Epidermal melanocyte (primary cell): ENCODE data around the gene FAM186B.

Source experiments
- DNase-seq: peaks from one replicate; pipeline ENCODE4 v3.0.0; 2011; ENCODE audit warnings: low spot score; ENCODE audit not compliant: insufficient read length

The FAM186B gene

DNA sequence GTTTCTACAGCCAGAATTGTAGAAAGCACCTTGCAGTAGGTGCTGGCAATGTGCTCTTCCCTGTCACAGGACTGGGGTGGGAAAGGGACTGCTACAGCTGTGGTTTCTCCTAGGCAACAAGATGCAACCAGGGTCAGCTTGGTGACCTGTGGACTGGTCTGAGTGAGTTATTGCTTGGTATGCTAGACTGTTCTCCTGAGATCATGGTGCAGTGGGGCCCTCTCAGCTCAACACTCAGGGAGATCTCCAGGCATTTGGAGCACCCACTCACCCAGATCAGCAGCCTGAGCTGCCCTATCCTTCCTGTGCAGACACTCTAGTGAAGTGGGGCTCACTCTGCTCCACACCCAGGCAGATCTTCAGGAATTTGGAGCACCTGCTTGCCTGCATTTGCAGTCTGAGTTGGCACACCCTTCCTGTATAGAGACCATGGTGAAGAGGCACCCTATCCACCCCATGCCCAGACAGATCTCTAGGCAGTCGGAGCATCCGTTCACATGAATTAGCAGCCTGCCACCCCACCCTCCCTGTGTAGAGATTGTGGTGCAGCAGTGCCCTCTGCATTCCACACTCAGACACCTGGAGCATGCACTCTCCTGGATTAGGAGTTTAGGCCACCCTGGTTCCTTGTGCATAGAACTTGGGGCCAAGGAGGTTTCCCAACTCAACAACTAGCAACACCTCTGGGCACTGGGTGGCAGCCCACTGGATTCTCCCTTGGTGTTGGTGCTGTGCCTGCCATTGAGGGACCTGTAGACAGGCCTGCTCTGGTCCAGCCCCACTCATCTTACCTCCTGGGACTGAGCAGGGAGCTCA, 3.8 kb upstream of the FAM186B start:
- no peak for DNase-seq

DNA sequence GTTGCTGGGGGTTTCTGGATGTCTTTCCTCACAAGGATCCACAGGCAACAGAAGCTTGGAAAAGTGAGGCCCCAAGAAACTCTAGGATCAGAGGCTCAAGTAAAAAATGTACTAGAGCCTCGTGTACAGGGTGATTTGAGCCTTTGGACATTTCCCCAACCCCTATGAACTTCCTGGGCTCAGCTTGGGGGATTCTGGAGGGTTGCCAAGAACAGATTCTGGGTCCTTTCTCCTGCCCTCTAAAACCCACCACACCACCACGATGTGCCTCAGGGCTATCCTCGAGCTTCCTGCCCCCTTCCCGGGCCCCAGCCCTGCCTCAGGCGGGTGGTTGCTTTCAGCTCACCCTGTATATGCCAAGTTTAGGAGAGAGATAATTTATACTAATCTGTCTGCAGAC, 583 bp downstream of the FAM186B start:
- DNase-seq: no peak

DNA sequence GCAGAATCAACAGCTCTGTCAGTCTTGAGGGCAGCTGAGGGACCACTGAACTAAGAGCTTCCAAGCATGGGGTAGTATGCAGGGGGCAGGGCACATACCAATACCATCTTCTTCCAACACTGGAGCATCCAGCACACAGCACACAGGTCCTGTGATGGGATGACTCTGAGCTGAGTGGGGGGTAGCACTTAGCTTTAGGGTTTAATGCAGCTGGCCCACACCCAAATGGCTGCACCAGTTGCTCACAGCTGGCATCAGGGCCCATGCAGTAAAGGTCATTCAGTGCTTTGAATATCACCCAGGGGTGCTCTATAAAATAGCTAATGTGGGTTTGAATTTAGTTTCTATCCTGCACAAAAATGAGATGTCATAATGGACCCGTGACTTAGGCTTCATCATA, 1.7 kb downstream of the FAM186B start:
- no peak for DNase-seq

DNA sequence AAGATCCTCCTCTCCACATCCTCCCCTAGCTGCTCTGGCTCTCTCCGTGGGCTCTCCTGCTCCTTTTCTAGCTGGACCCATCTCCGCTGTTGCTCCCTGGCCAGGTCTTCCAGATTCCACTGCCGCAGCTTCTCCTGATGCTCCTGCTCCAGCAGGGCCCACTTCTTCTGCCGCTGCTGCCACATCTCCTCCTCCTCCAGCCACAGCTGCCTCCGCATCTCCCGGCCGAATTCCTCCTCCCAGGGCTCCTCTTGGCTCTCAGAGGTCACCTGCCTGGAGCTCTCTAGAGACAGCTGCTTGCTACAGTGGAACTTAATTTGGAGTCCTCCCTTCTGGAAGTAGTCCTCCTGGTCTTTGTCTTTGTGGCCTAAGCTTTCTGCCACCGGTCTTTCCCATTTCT, 5.5 kb downstream of the FAM186B start:
- no peak for DNase-seq

DNA sequence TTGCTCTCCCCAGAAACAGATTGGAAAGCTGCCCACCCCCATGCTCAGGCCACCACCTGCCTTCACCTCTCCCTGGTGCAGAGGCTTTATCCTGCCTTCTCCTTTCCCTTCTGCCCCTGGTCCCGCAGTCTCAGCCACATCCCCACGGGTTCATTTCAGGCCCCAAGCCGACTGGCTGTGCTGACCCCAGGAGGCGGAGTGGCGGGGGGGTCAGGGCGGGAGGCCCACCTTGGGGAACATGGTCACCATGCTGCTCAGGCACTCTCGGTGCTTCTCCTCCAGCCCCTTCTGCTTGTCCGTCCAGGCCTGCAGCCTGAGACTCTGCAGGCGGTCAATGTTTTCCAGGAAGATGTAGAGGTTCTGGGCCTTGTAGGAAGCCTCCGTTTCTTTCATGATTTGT, 6.9 kb downstream of the FAM186B start:
- DNase-seq: no peak

DNA sequence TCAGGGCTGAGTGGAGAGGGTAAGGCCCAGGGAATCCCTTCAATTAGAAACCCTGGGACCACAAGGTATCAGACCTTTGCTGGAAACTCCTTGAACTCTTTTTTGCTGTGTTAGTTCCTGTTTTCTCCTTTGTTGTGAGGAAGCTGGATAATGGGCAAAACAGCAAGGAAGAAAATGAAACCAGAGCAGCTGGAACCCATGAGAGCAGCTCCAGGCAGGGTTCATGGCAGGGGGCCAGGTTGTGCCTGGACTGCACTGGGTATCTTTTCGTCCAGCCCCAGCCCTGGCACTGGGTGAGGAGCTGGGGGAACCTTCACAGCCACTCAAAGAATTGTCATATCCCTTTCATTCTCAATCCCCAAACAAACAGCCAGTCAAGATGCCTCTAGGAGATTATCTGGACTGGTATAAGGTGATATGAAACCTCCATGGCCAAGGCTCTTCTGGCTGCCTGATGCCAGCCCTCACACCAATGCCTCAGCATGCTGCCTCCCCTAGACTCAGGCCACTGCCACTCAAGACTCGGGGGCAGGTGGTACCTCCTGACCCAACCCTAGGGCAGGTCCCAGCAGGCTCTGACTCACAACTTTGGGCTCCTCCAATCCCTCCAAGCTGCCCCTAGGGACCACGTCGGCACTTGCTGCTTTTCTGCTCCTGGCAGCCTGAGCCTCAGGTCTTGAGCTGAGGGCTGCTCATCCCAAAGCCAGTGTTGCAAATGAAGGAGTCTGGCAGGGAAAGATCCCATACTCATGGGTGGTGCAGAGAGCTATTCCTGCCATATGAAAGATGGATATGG, 16.5 kb downstream of the FAM186B start:
- no peak for DNase-seq

DNA sequence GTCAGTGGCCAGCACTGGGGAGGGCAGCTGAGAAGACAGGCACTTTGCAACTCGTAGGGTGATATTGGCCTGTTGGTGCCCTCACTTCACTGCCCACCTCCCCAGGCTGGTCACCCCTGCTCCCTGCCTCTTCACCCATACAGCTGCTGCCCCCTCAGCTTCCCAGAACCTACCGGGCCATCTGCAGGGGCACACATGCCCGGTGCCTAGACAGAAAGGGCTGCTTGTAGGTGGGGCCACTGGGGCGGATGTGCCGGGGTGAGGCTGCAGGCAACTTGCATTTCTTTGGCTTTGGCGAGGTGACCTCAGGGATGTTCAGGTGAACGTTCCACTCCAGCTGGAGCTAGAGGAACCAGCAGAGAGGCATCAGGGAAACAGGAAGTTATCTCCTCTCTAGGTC, 17.2 kb downstream of the FAM186B start:
- DNase-seq: no peak

DNA sequence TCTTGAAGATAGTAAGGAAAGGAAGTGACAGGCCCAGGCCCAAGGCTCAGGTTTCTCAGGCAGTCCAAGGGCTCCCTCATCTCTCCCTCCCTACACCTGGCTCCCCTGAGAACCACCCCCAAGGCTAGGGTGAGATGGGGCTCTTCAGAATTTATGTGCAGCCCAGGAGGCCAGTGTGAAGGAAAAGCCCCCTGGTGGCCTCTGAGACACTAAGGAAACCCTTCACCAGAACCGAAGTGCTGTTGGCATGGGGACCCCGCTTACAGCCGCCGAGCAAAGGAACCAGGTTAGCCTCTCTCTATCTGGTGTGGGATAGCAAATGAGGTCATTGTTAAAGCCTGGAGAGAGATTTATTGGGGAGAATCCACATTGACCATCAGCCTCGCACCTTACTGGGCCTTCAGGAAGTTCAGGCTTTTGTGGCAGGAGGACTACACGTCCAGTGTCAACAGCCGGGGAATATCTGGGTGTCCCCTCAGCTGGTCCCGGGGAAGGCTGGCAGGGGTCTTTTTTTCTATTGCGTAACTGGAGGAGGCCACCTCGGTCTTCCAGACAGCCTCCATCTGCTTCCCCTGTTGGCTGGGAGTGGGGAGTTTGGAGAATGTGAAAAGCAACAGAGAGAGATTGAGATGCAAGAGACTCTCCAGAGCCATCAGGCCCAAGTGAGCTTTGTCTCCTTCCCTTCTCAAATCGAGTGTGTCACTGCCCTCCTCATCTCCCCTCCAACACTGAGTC, 18.1 kb downstream of the FAM186B start:
- no peak for DNase-seq

DNA sequence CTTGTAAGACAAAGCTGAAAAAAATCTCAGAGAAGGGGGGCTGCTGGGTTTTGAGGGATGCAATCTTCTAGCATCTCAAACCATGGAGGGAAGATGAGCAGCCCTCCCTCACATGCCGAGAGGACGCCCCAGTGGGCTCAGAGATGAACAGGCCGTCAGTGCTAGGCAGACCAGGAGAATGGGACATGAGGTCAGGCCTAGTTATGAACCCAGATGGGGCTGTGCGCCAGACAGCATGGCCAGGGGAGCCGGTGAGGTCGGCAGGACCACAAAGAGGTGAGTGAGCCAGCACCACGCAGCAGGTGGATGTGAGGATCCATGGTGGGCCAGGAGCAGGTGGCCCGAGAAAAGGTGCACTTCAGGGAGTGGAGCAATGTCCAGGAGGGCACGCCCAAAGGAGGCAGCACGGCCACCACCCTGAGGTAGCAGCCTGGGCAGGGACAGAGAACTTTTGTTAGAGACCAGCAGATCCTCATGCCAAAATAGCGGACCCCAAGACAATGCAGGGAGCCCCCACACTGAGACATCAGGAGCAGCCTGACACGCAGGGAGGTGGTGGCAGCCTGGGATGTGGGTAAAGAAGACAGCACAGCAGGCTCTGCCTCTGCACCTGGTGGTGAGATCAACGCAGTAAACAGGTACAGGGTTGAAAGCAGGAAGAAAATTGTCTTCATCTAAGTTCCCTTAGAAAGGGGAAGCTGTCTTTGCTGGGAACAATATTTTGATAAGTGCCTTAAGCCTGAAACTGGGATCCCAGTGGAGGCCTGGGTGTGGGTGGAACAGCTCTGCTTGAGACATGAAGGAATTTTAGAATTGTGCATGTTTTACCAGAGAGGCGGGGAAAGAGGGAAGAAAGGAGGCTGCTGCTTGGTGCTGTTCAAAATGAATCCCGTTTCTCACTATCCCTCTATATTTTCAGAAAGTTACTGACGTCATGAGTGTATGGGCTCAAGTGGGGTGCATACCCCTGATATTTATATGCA, 19.7 kb downstream of the FAM186B start:
- DNase-seq: no peak

DNA sequence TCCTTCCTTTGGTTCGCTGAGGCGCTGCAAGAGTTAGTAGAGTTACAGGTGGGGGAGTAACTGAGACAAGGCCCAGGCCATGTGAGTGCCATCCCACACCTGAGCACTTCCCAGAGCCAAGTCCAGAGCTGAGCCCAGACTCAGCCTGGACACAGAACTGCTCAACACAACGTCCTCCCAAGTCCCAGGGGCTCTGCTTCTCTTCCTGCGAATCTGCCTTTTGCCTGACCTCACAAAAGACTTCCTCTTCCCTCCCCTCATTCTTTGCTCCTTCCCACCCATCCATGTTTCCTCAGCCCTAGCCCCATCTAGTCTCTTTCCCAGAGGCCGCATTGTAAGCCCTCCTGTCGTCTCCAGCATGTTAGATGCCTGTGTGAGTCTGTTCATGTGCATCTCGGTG, 20.8 kb downstream of the FAM186B start:
- DNase-seq: no peak

DNA sequence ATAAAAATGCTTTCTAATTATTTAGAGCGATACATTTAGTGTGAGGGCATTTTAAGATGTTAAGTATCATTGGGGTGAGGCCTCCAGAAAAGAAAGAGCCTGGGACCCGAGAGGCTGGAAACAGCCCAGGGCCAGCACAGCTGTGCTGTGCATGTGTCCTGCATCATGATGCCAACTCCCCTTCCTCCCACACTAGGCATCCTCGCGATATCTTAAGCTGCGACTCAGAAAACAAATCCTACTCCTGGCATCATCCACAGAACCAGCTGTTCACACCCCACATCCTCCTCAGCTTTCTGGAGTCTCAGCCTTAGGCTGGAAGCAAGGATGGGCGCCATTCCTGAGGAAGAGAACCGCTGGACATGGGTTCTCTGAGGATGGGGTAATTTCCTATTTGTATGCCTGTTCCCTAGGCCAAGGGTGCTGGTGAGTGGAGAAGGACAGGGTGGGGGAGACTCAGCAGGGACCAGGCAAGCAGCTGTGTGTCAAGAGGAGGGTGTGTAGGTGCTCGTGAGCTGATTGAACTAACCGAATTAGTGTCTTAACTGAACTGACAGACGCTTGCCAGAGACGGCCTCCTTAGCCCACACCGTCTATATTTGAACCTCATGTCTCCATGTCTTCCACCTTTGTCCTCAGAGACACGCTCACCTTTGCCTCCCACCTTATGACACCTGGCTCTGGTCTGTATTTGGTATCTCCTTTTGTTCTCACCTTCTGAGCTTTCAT, 21.9 kb downstream of the FAM186B start:
- DNase-seq: no peak

DNA sequence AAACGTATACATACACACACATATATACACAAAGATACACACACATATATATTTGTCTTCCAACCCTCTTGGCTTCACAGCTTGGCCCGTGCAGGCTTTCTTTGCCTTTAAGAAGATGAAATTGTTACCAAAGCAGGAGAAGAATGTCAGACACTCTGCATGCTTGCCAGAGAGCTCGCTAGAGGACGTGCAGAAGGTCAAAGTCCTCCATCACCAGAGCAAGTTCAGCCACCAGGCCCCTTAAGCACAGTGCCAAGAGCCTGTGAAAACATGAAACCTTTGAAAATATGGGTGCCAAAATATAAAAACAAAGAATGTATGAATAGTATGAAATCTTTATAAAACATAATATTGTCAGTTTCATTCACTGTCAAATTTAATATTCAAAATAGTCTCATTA, 22.6 kb downstream of the FAM186B start:
- DNase-seq: no peak

DNA sequence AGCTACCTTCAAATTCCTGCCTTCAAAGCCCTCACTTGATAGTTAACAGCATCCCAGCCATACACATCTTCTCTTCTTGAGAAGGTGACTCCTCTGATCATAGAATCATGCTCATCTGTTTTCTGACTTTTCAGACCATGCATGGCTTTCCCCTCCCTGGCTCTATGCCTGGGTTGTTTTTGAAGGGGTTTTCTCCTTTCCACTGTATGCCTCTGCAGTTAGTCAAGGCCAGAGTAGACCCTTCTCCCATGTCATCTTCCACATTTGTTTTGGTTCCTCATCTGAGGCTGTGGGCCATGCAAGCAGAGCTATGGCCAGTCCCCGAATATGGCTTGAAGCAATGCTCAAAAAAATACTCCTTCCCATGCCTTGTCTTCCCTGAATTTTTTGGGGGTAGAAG, 23.2 kb downstream of the FAM186B start:
- no peak for DNase-seq

DNA sequence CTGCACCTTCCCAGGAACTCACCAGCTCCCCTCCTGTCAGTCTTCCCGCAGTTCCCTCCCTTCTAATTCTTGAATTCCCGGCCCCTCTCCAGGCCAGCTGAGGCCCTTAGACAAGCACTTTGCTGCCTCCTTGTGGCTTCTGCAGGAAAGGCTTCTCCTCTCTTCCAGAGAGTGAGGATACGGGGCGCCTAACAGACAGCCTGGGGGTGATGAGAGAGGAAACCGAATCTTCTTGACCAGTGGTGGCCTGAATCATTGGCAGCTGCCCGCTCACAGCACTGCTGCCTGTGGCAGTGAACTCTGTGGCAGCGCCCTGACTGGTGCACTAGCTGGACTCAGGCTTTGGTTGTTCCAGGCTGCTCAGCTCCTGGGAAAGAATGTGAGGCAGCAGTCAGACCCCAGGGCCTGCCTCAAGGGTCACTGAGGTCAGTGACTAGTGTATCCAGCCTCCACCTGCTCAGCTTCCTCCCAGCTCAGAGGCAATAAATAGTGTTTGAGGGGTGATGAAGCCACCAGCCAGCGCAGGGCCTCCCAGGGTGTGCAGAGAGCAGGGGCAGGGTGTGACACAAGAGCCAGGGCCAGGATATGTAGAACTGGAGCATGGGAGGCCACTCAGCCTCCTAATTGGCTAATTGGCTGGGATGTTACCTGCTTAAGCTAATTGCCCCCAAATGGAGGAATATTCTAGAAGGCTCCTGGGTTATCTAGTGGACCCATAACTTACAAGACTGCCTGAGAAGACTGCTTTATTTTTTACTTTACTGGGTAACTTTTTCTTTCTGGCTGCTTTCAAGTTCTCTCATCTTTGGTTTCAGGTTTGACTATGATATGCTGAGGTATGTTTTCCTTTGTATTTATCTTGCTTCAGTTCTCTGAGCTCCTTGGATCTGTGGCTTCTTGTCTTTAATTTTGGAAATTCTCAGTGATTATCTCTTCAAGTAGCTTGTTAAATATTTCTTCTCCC, 24.6 kb downstream of the FAM186B start:
- peak; percentile 70 for DNase-seq

DNA sequence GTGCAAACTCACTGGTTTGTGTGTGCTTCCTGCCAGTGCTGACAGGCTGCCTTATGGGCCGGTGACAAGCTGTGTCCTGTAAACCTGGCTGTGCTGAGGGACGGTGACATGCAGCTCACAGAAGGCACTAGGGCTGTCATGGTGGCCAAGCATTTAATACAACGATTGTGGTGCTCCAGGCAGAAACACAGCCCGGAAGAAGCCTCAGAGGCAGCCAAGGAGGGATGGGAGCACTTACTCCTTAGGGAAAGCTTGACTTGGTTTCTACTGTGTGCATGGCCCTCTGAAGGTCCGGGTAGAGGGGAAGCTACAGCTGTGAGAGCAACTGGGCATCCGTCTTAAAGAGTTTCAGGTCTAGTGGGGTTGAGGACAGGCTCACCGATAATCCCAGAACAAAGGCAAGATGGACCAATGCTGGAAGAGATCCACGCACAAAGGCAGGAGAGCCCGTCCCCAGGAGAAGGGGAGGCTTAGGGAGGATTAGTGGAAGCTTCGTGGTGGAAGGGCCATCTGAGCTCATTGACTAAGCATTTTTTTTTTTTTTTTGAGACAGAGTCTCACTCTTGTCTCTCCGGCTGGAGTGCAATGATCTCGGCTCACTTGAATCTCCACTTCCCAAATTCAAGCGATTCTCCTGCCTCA, 26.8 kb downstream of the FAM186B start:
- DNase-seq: no peak

DNA sequence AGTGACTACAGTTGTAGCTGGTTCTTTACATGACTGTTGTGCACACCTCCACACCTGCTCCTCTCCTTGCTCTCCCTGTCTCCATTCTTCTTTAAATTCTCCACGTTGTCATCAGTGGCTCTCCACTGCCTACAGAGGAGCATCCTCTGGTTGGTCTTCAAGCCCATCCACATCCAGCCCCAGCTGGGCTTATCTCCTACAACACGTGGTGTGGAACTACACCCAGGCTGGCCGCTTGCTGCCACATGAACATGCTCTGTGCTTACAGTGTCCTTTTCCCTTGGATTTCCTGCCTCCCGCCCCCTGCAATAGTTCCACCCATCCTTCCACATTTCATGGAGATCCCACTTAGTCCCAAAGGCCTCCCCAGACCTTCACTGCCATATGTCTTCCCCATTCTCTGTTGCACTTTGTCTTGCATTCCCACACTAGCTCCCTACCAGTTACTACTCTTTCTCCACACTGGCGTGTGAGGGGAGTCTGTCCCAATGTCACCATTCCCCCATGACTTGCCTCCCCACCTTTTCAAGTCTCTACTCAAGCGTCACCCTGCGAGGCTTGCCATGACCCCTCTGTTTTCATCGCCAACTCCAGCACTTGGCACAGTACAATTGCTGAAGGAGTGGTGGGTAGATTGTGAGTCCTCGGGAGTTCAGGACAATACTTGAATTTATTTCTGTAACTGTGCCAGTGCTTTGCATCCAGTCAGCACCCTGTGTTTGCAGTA, 27.7 kb downstream of the FAM186B start:
- no peak for DNase-seq

DNA sequence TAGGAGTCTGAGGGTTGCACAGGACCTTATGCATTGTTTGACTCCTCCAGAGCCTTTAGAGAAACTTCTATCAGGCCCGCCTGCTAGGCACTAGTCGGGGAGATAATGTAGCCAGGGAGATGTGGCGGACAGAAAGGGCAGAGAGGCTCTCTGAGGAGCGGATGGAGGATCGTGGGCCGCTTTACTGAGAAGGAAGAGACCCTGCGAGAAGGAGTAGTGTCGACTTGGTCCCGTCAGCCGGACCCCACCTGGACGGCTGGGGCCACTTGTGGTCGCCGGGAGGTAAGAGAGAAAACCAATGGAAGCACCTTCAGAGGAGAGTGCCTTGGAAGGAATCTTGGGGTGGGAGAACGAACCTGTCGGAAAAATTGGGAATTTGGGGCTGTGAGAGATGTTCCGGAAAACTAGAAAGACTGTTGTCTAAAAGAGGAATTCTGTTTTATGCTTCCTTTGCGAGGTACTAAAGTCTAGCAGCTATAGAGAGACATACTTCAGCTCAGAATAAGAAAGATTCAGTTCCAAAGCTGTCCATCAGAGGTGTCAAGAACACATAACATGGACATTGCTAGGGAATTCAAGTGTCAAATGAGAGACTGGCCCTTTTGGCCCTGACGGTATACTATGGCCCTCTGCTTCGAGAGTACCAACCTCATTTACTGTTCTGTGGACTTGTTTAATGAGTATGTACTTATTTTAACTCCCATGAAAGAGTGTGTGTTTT, 36.8 kb downstream of the FAM186B start:
- no peak for DNase-seq
